HG02571 (cell line): ENCODE data around the gene RNF32.
"Not testable (repeated sequence)": the region's sequence is repeated elsewhere in the genome, so short reads cannot be mapped to it uniquely, and the experiment has no call there.

Source experiments
- ATAC-seq: cut with Tn5 transposase; IDR thresholded peaks from one replicate; pipeline ENCODE4 v1.9.1; 2021; ENCODE audit warnings: mild to moderate bottlenecking, moderate library complexity; ENCODE audit not compliant: unreplicated experiment

Gene RNF32

DNA sequence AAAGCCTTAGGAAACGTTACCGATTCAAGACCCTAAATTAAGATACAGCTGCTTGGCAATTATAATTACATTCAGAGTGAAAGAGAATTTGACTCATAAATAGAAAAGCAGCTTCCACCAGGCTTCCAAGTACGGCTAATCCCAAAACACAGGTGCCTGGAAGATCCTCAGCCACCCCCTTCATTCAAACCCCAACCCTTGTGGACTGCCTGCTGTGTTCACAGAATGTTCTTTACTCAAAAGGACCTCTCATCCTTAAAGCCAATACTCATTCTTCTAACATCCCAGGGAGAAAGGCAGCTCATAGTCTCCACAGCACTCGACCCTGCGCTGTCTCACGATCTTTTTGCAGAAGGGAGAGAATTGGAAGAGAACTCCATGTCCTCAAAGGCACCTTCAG, 32.9 kb downstream of the RNF32 start:
- ATAC-seq: no peak

- ATAC-seq: no peak
These were observed 33.3 kb downstream of the RNF32 start for GRCh38 chr7:156673902-156674301.

GRCh38 chr7:156675721-156676120, 35.1 kb downstream of the RNF32 start:
- no peak for ATAC-seq

DNA sequence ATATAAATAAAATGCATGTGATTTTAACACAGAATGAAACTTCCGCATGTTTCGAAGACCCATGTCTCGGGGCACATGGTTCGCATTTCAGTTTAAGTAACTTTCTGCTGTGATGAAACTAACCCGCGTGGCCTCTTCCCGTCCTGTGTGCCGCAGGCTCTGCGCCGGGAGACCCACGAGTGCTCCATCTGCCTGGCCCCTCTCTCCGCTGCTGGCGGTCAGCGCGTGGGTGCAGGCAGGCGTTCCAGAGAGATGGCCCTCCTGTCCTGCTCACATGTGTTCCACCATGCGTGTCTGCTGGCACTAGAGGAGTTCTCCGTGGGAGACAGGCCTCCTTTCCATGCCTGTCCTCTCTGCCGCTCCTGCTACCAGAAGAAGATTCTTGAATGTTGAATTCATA, 35.7 kb downstream of the RNF32 start:
- ATAC-seq: no peak

DNA sequence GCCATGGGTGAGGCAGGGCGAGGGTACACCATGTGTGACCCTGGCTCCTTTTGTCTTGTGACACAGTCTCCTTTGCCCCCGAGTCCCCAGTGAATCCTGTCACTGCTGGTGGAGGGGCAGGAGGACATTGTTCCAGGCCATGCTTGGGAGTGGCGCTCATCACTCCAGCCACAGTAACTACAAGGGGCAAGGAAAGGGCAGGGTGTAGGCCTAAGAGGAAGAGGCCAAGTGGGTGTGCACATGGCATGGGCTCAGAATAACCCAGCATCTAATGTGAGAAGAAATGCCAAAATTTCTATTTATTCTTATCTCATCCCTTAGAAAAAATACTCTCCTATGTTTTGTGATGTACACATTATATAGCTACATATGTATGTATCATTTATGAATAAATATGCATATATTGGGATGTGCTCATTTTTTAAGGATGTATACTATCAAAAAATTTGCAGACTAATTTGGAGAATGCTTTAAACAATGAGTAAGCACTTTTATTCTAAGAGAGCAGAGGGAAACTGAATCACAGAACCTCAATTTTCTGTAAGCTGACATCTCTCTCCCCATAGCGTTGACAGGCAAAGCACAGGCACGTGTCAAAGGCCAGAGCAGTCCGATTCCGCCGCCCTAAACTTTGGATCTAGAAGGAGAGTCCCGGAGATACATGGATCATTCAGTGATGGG, 36.9 kb downstream of the RNF32 start:
- no peak for ATAC-seq

GRCh38 chr7:156680281-156680680, 39.7 kb downstream of the RNF32 start:
- no peak for ATAC-seq

DNA sequence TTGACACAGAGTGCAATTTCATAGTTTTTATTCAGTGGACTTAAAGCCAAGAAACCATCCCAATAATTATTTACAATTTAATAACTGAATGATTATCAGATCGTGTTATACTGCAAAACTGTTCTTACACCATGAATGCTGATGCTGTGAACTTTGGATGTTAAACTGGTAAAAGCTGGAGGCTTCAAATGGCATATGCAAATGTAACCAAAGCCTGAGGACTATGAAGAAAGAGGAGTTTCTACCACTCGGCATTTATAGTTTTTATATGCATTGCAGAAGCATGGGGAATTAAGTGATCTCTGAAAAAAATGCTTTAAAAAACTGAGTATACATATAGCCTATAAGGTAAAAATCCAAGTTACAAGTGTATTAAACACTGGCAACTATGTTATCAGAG, 42.4 kb downstream of the RNF32 start:
- no peak for ATAC-seq

DNA sequence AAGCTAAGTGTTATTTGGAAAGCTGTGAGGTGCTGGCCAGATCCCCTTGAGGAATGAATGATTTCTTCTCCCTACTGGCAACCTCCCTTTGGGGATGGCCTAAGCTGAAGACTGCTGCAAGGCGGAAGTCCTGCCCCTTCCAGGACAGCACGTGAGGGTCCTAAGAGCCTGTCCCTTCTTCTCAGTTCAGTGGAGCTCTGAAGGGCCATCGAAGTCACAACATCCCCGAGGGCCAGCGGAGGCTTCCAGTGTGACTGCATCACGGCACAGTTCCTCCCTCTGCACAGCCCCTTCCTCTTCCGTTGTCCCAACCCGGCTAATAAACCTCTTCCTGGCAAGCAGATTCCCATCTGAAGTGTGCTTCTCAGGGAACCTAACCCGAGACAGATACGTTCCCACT, 43.7 kb downstream of the RNF32 start:
- ATAC-seq: no peak

DNA sequence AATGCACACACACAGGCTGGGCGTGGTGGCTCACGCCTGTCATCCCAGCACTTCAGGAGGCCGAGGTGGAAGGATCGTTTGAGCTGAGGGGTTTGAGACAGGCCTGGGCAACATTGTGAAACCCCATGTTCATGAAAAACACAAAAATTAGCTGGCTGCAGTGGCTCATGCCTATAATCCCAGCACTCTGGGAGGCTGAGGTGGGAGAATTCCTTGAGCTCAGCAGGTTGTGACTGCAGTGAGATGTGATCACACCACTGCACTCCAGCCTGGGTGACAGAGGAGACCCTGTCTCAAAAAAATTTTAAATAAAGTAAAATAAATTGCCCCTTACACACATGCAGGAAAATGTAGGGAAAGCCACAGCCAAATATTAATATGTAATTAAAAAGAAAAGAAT, 44.1 kb downstream of the RNF32 start:
- no peak for ATAC-seq

GRCh38 chr7:156691764-156692163, 51.2 kb downstream of the RNF32 start:
- ATAC-seq: no peak

DNA sequence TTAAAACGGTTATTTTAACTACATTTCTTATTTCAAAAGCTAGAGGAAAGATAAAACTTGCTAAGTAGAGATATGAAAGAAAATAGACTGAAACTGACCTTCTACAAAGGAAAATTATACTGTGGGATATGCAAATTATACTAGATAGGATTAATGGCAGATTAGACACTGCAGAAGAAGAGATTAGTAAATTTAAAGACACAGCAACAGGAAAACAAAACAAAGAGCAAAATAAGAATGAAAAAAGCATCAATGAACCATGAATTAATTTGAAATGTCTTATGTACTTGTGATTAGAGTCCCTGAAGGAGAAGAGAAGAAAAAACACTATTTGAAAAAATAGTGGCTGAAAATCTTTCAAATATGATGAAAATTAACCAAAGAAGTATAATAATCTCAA, 52.3 kb downstream of the RNF32 start:
- ATAC-seq: no peak

DNA sequence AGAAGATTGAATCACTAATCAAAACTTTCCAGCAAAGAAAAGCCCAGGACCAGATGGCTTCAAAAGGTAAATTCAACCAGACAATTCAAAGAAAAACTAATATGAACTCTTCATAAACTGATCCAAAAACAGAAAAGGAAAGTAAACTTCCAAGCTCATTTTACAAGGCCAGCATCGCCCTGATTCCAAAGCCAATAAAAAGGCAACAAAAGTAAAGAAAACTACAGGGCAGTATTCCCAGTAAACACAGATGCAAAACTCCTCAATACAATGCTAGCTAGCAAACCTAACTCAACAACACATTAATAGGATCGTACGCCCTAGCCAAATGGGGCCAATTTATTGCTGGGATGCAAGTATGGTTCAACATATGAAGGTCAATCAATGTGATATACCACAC, 53.1 kb downstream of the RNF32 start:
- ATAC-seq: no peak

- ATAC-seq: not testable (repeated sequence)
These were observed 56.7 kb downstream of the RNF32 start for GRCh38 chr7:156697283-156697682.

- not testable (repeated sequence) for ATAC-seq
These were observed 57.9 kb downstream of the RNF32 start for GRCh38 chr7:156698512-156698911.

- ATAC-seq: not testable (repeated sequence)
These were observed 61.2 kb downstream of the RNF32 start for GRCh38 chr7:156701787-156702186.

- ATAC-seq: no peak
These were observed 61.8 kb downstream of the RNF32 start for GRCh38 chr7:156702399-156702798.

- no peak for ATAC-seq
These were observed 62.6 kb downstream of the RNF32 start for GRCh38 chr7:156703209-156703608.

DNA sequence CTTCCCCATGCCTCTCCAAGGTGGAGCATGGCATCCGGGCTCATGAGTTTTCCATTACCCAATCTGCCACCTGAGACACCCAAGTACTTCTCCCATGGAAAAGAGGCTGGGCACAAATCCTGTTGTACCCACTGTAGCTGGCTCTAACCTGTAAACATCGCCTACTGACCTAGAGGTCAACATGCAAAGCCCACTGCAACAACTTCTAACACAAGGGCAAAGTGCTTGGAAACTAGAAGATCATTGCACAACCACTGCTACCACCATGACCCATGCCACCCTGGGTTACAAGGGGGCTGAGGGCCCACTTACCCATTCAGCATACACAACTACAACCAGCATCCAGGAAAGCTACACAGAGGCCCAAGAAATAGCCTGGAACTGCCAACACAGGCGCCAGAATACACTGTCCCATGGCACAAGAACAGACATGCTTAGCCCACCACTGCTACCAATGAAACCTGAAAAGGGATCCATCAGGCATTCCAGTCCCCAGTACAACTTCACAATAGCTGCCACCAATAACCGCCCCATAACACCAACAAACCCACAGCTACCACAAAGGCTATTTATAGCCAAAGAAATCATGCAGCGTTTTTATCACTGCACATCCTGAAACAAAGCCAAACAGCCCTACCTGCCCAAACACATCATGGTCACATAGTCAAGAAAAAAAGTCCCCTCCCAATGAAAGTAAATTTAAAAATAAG, 63.4 kb downstream of the RNF32 start:
- no peak for ATAC-seq

- ATAC-seq: no peak
These were observed 81.7 kb downstream of the RNF32 start for GRCh38 chr7:156722043-156722826.

- ATAC-seq: no peak
These were observed 84.5 kb downstream of the RNF32 start for GRCh38 chr7:156725073-156725472.

- ATAC-seq: no peak
These were observed 85.4 kb downstream of the RNF32 start for GRCh38 chr7:156725936-156726335.
